Neural progenitor cell (in vitro differentiated cells): ENCODE data around the gene ZNF471.

ENCODE experiments used
- EZH2 ChIP-seq: fragments of 200-600 bp; sonication (generic); IDR thresholded peaks from 2 replicates; pipeline ENCODE4 v1.6.1; 2017; ENCODE audit warnings: antibody characterized with exemption, mild to moderate bottlenecking, moderate library complexity
- EZH2phosphoT487 ChIP-seq: fragments of 200-600 bp; sonication (generic); IDR thresholded peaks from 2 replicates; pipeline ENCODE4 v1.6.1; 2017; ENCODE audit warnings: antibody characterized with exemption
- TF ChIP-seq, protein P1 (sequence below): fragments of 200-600 bp; sonication (generic); IDR thresholded peaks from 2 replicates; pipeline ENCODE4 v1.5.1; 2017; ENCODE audit warnings: antibody characterized with exemption, mild to moderate bottlenecking

DNA sequence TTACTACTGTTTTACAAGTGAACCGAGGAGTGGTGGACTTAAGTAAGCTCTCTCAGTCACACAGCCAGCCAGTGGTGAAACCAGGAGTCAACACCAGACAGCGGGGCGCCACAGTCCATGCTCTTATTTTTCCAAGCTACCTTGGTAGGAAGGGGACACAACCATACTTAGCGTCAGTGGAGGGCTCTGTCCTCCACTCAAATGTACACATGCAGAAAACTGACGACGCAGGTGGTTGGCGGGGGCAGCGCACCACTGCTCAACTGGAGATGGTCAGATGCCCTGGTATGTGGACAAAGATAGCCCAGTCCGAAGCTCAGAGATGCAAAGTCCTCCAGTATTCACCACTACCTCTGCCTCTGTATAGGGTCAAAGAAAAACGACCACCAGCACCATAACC lies 31.6 kb upstream of the ZNF471 start:
- no peak for TF ChIP-seq EZH2phosphoT487
- no peak for TF ChIP-seq EZH2
- TF ChIP-seq, protein P1, sequence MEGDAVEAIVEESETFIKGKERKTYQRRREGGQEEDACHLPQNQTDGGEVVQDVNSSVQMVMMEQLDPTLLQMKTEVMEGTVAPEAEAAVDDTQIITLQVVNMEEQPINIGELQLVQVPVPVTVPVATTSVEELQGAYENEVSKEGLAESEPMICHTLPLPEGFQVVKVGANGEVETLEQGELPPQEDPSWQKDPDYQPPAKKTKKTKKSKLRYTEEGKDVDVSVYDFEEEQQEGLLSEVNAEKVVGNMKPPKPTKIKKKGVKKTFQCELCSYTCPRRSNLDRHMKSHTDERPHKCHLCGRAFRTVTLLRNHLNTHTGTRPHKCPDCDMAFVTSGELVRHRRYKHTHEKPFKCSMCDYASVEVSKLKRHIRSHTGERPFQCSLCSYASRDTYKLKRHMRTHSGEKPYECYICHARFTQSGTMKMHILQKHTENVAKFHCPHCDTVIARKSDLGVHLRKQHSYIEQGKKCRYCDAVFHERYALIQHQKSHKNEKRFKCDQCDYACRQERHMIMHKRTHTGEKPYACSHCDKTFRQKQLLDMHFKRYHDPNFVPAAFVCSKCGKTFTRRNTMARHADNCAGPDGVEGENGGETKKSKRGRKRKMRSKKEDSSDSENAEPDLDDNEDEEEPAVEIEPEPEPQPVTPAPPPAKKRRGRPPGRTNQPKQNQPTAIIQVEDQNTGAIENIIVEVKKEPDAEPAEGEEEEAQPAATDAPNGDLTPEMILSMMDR, result no peak
